Measurements from ENCODE around the gene MYL5.

DNA sequence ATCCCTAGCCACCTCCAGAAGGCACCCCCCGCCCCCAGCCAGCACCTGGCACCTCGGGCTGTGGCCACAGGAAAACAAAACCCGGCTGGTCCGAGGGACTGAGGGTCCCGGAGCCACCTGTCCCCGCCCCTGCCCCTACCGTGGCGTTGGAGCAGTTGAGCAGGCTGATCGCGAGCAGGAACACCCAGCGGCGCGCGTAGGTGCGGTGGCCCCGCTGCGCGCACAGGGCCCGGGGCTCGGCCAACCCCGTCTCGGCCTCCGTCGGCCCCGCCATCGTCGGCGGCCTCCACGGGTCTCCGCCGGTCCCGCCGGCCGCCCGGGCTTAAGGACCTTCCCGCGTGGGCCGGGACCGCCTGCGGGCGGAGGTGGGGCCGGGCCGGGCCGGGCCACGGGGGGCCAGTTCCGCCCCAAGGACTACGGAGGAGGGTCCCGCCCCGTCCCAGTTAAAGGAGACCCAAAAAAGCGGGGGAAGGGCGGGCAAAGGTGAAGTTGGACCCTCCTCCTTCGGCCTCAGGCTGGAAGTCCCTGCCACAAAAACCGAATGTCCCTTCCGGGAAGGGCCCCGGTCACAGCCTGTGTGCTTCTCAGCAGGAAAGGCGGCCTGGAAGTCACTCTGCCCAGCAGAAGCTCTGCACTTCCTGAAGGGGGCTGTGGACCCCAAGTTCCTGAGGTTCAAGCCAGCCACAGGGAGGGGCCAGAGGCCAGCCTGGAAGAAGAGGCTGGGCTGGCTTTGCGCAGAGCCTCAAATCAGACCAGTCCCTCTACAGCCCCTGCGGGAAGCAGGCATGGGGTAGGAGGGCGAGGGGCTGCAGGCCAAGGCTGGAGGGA lies 14.7 kb downstream of the MYL5 start, which contains the start of gene SLC49A3:
- TF ChIP-seq GATA3 (IDR thresholded peaks at IDR 0.05; ENCODE audit: low read depth, low read length) = no peak
- TF ChIP-seq GATA2 (IDR thresholded peaks at IDR 0.05; ENCODE audit: low read depth, low read length) = no peak
